MM.1S (cell line): ENCODE measurements around the gene OR7G1.

ENCODE experiments used
- DNase-seq: peaks from one replicate; pipeline ENCODE4 v3.0.0-alpha.2; 2015
- H2AFZ ChIP-seq: fragments of 300-600 bp; sonication (generic); 2 replicates; pipeline ENCODE4 v1.6.0; 2016; ENCODE audit warnings: antibody characterized with exemption, low read length
- H3F3A ChIP-seq: fragments of 300-600 bp; sonication (generic); 2 replicates; pipeline ENCODE4 v1.6.1; 2016; ENCODE audit warnings: mild to moderate bottlenecking, antibody characterized with exemption, low read length, moderate library complexity, mixed read lengths; ENCODE audit not compliant: insufficient read depth
- H3K27ac ChIP-seq: fragments of 300-600 bp; sonication (generic); 2 replicates; pipeline ENCODE4 v1.5.1; 2016; ENCODE audit warnings: mild to moderate bottlenecking, low read length
- H3K27me3 ChIP-seq: fragments of 300-600 bp; sonication (generic); replicated peaks from 2 replicates; pipeline ENCODE4 v1.6.0; 2016; ENCODE audit warnings: low read length; ENCODE audit not compliant: insufficient read depth
- H3K36me3 ChIP-seq: fragments of 300-600 bp; sonication (generic); replicated peaks from 2 replicates; pipeline ENCODE4 v1.6.1; 2016; ENCODE audit warnings: mild to moderate bottlenecking, low read length, mixed read lengths; ENCODE audit not compliant: insufficient read depth
- H3K4me1 ChIP-seq: fragments of 300-600 bp; sonication (generic); 2 replicates; pipeline ENCODE4 v1.6.1; 2016; ENCODE audit warnings: low read length, mixed read lengths
- H3K4me2 ChIP-seq: fragments of 300-600 bp; sonication (generic); 2 replicates; pipeline ENCODE4 v1.6.0; 2016; ENCODE audit warnings: low read depth, low read length
- H3K4me3 ChIP-seq: fragments of 300-600 bp; sonication (generic); 2 replicates; pipeline ENCODE4 v1.5.1; 2016; ENCODE audit warnings: low read length, mixed read lengths
- H3K79me2 ChIP-seq: fragments of 300-600 bp; sonication (generic); 2 replicates; pipeline ENCODE4 v1.6.1; 2016; ENCODE audit warnings: mixed run types, low read length, mixed read lengths
- H3K9ac ChIP-seq: fragments of 300-600 bp; sonication (generic); 2 replicates; pipeline ENCODE4 v1.6.1; 2016; ENCODE audit warnings: low read length, mixed read lengths
- H3K9me2 ChIP-seq: fragments of 300-600 bp; sonication (generic); replicated peaks from 2 replicates; pipeline ENCODE4 v1.6.1; 2016; ENCODE audit warnings: mild to moderate bottlenecking, low read length, mixed read lengths; ENCODE audit not compliant: insufficient read depth
- H3K9me3 ChIP-seq: fragments of 300-600 bp; sonication (generic); replicated peaks from 2 replicates; pipeline ENCODE4 v1.6.1; 2016; ENCODE audit warnings: mild to moderate bottlenecking, low read length, mixed read lengths; ENCODE audit not compliant: insufficient read depth
- H4K20me1 ChIP-seq: fragments of 300-600 bp; sonication (generic); 2 replicates; pipeline ENCODE4 v1.6.1; 2016; ENCODE audit warnings: mild to moderate bottlenecking, low read length, moderate library complexity, mixed read lengths; ENCODE audit not compliant: insufficient read depth
- CTCF ChIP-seq: fragments of 300-600 bp; sonication (generic); IDR thresholded peaks from 2 replicates; pipeline ENCODE4 v1.5.1; 2016; ENCODE audit warnings: antibody characterized with exemption, low read length, mixed read lengths
- EZH2 ChIP-seq: fragments of 300-600 bp; sonication (generic); optimal IDR thresholded peaks from 2 replicates; pipeline ENCODE3; 2017; ENCODE audit warnings: low read depth, mild to moderate bottlenecking, antibody characterized with exemption, low read length, mixed read lengths
- EZH2phosphoT487 ChIP-seq: fragments of 300-600 bp; sonication (generic); IDR thresholded peaks from 2 replicates; pipeline ENCODE4 v1.6.1; 2018; ENCODE audit warnings: antibody characterized with exemption, low read length

Gene OR7G1

DNA sequence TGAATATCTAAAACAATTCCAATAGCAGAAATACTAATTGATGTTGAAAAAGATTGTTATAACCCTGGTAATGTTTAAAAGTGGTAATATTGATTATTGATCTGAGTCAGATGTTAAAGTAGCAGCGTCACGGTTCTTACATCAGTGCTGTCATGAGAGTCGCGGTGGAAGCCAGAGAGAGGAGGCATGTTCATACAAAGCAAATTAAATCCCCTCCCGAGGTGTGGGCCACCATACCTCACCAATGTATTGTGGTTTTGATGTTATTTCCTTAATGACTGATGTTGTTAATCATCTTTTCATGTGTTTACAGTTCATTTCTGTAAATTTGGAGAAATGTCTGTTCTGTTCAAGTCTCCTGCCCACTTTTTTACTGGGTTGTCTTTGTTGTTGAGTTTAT, 35.8 kb upstream of the OR7G1 start:
- H3K27ac ChIP-seq: no peak overlapping the region
- H3K4me2 ChIP-seq: no peak overlapping the region
- H3K4me3 ChIP-seq: no peak overlapping the region
- H3K36me3 ChIP-seq: peaks cover 29% of the 10 kb centered on the region
- H3K27me3 ChIP-seq: no peaks in the 10 kb centered on the region
- H3K4me1 ChIP-seq: no peaks in the 10 kb centered on the region
- no peak overlapping the region for H3K9ac ChIP-seq
- no peaks in the 10 kb centered on the region for H3F3A ChIP-seq
- no peak overlapping the region for H2AFZ ChIP-seq
- H3K9me2 ChIP-seq: no peaks in the 10 kb centered on the region
- no peak for TF ChIP-seq CTCF
- TF ChIP-seq EZH2phosphoT487: no peak
- no peak for TF ChIP-seq EZH2
- no peaks in the 10 kb centered on the region; the same call in 1 of the 2 replicates for H3K9me3 ChIP-seq
- no peaks in the 10 kb centered on the region for H4K20me1 ChIP-seq
- H3K79me2 ChIP-seq: peaks cover 94% of the 10 kb centered on the region
- no peak for DNase-seq

DNA sequence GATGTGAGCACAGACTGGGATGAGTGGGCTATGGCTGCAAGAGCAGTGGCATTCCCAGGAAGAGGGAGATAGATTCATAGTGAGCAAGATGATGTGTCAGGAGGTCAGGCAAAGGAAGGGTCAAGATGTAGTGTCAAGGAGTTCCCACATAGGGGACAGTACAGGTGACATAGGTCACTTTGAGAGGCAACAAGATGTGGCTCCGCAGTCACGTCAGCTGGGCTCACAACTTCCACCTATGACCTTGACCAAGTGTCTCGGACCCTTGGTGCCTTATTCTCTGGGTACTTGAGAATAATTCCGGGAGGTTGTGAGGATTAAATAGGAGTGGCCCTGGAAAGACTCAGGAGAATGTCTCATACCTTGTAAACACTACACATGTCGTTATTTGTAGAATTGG, 35.1 kb upstream of the OR7G1 start:
- TF ChIP-seq CTCF (no peak), EZH2 (no peak), EZH2phosphoT487 (no peak)
- Histone ChIP-seq H3K36me3 (peaks cover 24% of the 10 kb centered on the region), H3K4me2 (no peak overlapping the region), H3K9me2 (no peaks in the 10 kb centered on the region), H3K79me2 (peaks cover 96% of the 10 kb centered on the region), H3K27me3 (no peaks in the 10 kb centered on the region), H2AFZ (no peak overlapping the region), H3K4me1 (no peaks in the 10 kb centered on the region), H3K9me3 (no peaks in the 10 kb centered on the region; the same call in 1 of the 2 replicates), H4K20me1 (no peaks in the 10 kb centered on the region), H3K27ac (no peak overlapping the region), H3K9ac (no peak overlapping the region), H3F3A (no peaks in the 10 kb centered on the region), H3K4me3 (no peak overlapping the region)
- DNase-seq: no peak

- Histone ChIP-seq H3K4me1 (no peaks in the 10 kb centered on the region), H3K9me3 (peaks cover 3% of the 10 kb centered on the region; the same call in 1 of the 2 replicates), H2AFZ (no peak overlapping the region), H3F3A (no peaks in the 10 kb centered on the region), H3K79me2 (peaks cover 96% of the 10 kb centered on the region), H3K27ac (no peak overlapping the region), H3K9me2 (no peaks in the 10 kb centered on the region), H3K4me3 (no peak overlapping the region), H4K20me1 (no peaks in the 10 kb centered on the region), H3K4me2 (no peak overlapping the region), H3K36me3 (peaks cover 25% of the 10 kb centered on the region), H3K9ac (no peak overlapping the region), H3K27me3 (no peaks in the 10 kb centered on the region)
- DNase-seq: no peak
- TF ChIP-seq EZH2 (no peak), CTCF (no peak)
These were observed 34.4 kb upstream of the OR7G1 start for GRCh38 chr19:9149997-9150396.

DNA sequence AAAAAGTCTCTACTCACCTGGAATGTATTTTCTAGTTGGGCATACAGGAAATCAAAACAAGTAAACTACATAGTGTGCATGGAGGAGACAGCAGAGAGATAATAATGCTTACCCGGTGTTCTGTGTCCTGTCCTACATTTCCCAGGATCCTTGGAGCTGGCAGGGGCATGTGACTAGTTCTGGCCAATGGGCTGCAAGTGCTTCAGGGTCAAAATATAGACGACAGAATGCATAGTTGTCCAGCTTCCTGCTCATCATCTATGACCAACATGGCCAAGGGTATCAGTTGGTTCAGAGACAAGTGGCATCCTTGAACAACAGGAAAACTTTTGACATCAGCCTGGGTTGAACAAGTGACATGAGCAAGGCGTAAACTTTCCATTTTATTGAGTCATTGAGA, 33.1 kb upstream of the OR7G1 start:
- no peak overlapping the region for H2AFZ ChIP-seq
- no peaks in the 10 kb centered on the region for H4K20me1 ChIP-seq
- no peak for DNase-seq
- peaks cover 28% of the 10 kb centered on the region for H3K36me3 ChIP-seq
- no peak overlapping the region for H3K4me3 ChIP-seq
- H3K9me3 ChIP-seq: peaks cover 4% of the 10 kb centered on the region; the same call in 1 of the 2 replicates
- no peaks in the 10 kb centered on the region for H3K4me1 ChIP-seq
- no peak overlapping the region for H3K9ac ChIP-seq
- no peaks in the 10 kb centered on the region for H3F3A ChIP-seq
- TF ChIP-seq EZH2 (no peak), CTCF (no peak), EZH2phosphoT487 (no peak)
- H3K27ac ChIP-seq: no peak overlapping the region
- H3K79me2 ChIP-seq: peaks cover 96% of the 10 kb centered on the region
- no peak overlapping the region for H3K4me2 ChIP-seq
- no peaks in the 10 kb centered on the region for H3K9me2 ChIP-seq
- H3K27me3 ChIP-seq: no peaks in the 10 kb centered on the region
